HL-60 (cell line): Measurements from ENCODE around the gene OPA1.

ENCODE experiments used
- GABPA ChIP-seq: IDR thresholded peaks from 2 replicates; pipeline ENCODE4 v1.6.1; 2012; ENCODE audit warnings: low read depth
- TF ChIP-seq, protein P1 (sequence below): IDR thresholded peaks from one replicate; pipeline ENCODE4 v1.5.1; 2011; ENCODE audit warnings: low read length, control low read depth, inconsistent platforms; ENCODE audit not compliant: insufficient read depth
- TF ChIP-seq, protein P2 (sequence below): IDR thresholded peaks from 2 replicates; pipeline ENCODE4 v1.6.1; 2012; ENCODE audit warnings: low read depth; ENCODE audit not compliant: insufficient replicate concordance

DNA sequence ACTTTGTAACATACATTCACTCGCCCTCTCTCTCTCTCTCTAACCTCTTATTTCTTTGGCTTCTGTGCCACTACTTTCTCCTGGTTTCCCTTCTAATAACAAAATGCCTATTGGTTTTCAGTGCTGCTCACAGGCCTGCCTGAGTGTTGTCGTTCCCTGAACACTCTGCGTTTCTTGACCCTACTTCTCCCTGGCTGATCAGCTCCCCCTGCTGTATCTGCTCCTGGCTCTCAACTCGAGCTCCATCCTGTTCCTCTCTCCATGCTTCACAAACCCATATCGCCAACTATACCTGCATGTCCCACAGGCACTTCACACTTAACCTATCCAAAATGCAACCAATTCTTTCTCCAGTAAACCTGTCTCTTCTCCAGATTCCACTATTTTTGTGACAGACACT lies 111.4 kb downstream of the OPA1 start:
- TF ChIP-seq, protein P1, sequence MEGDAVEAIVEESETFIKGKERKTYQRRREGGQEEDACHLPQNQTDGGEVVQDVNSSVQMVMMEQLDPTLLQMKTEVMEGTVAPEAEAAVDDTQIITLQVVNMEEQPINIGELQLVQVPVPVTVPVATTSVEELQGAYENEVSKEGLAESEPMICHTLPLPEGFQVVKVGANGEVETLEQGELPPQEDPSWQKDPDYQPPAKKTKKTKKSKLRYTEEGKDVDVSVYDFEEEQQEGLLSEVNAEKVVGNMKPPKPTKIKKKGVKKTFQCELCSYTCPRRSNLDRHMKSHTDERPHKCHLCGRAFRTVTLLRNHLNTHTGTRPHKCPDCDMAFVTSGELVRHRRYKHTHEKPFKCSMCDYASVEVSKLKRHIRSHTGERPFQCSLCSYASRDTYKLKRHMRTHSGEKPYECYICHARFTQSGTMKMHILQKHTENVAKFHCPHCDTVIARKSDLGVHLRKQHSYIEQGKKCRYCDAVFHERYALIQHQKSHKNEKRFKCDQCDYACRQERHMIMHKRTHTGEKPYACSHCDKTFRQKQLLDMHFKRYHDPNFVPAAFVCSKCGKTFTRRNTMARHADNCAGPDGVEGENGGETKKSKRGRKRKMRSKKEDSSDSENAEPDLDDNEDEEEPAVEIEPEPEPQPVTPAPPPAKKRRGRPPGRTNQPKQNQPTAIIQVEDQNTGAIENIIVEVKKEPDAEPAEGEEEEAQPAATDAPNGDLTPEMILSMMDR, result no peak
- TF ChIP-seq, protein P2, sequence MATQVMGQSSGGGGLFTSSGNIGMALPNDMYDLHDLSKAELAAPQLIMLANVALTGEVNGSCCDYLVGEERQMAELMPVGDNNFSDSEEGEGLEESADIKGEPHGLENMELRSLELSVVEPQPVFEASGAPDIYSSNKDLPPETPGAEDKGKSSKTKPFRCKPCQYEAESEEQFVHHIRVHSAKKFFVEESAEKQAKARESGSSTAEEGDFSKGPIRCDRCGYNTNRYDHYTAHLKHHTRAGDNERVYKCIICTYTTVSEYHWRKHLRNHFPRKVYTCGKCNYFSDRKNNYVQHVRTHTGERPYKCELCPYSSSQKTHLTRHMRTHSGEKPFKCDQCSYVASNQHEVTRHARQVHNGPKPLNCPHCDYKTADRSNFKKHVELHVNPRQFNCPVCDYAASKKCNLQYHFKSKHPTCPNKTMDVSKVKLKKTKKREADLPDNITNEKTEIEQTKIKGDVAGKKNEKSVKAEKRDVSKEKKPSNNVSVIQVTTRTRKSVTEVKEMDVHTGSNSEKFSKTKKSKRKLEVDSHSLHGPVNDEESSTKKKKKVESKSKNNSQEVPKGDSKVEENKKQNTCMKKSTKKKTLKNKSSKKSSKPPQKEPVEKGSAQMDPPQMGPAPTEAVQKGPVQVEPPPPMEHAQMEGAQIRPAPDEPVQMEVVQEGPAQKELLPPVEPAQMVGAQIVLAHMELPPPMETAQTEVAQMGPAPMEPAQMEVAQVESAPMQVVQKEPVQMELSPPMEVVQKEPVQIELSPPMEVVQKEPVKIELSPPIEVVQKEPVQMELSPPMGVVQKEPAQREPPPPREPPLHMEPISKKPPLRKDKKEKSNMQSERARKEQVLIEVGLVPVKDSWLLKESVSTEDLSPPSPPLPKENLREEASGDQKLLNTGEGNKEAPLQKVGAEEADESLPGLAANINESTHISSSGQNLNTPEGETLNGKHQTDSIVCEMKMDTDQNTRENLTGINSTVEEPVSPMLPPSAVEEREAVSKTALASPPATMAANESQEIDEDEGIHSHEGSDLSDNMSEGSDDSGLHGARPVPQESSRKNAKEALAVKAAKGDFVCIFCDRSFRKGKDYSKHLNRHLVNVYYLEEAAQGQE, result no peak
- TF ChIP-seq GABPA, result no peak
